ENCODE measurements around the gene SPC25. TPM values are rescaled to one million over a fixed set of nuclear protein-coding genes. Genes with fewer than 3 reads are reported as not detected.
A peak's percentile ranks its signal among the peaks of the same experiment; 100 is the strongest.

Gene SPC25
- total RNA-seq, 1 experiment from 2014 or later, result 3.5 TPM

GRCh38 chr2:168851674-168852320 lies 38.4 kb downstream of the SPC25 start:
- CTCF ChIA-PET, result interaction anchor here (1.0 kb wide), 1 partner anchor 24 kb away, joined by 3 read pairs; no protein-coding TSS in a partner anchor

GRCh38 chr2:168850846-168851245 lies 39.4 kb downstream of the SPC25 start:
- Mint-ChIP-seq H3K27ac (ENCODE audit: low read depth, unreplicated experiment) (no peak overlapping the region), H3K4me1 (ENCODE audit: insufficient read depth, unreplicated experiment) (peaks cover 7% of the 10 kb centered on the region), H3K4me3 (ENCODE audit: unreplicated experiment) (no peak overlapping the region), H3K36me3 (ENCODE audit: insufficient read depth, unreplicated experiment) (no peaks in the 10 kb centered on the region), H3K9me3 (ENCODE audit: unreplicated experiment) (no peaks in the 10 kb centered on the region), H3K27me3 (ENCODE audit: insufficient read depth, unreplicated experiment) (no peaks in the 10 kb centered on the region)
- ChIA-PET POLR2A (no interaction called here), CTCF (interaction anchor here (0.6 to 1.0 kb wide), 2 partner anchors 23 to 51 kb away, joined by 3 read pairs; no protein-coding TSS in a partner anchor)
- intact Hi-C loops (cut with micrococcal nuclease), result no loop called here
- BruUV-seq (replicated peaks), result no TSS peak
- no peak for TF ChIP-seq CTCF (IDR thresholded peaks at IDR 0.05; ENCODE audit: unreplicated experiment)
- no peak for DNase-seq (ENCODE audit: unreplicated experiment)

More at GRCh38 chr2:168851674-168852320, 38.4 kb downstream of the SPC25 start:
- Mint-ChIP-seq H3K4me1 (ENCODE audit: insufficient read depth, unreplicated experiment) (peaks cover 7% of the 10 kb centered on the region), H3K4me3 (ENCODE audit: unreplicated experiment) (no peak overlapping the region), H3K27ac (ENCODE audit: low read depth, unreplicated experiment) (no peak overlapping the region), H3K27me3 (ENCODE audit: insufficient read depth, unreplicated experiment) (no peaks in the 10 kb centered on the region), H3K36me3 (ENCODE audit: insufficient read depth, unreplicated experiment) (no peaks in the 10 kb centered on the region), H3K9me3 (ENCODE audit: unreplicated experiment) (no peaks in the 10 kb centered on the region)
- intact Hi-C loops (cut with micrococcal nuclease), result no loop called here
- TF ChIP-seq CTCF (IDR thresholded peaks at IDR 0.05; ENCODE audit: unreplicated experiment), result no peak
- no TSS peak for BruUV-seq (replicated peaks)
- DNase-seq (ENCODE audit: unreplicated experiment), result peak; percentile 89
- POLR2A ChIA-PET, result no interaction called here

- ChIA-PET POLR2A (no interaction called here), CTCF (interaction anchor here (0.6 to 0.7 kb wide), 5 partner anchors 64 to 734 kb away, joined by 3 to 5 read pairs (median 3); no protein-coding TSS in a partner anchor)
- Mint-ChIP-seq H3K4me3 (ENCODE audit: unreplicated experiment) (no peak overlapping the region), H3K36me3 (ENCODE audit: insufficient read depth, unreplicated experiment) (no peaks in the 10 kb centered on the region), H3K4me1 (ENCODE audit: insufficient read depth, unreplicated experiment) (peaks cover 7% of the 10 kb centered on the region), H3K27me3 (ENCODE audit: insufficient read depth, unreplicated experiment) (no peaks in the 10 kb centered on the region), H3K9me3 (ENCODE audit: unreplicated experiment) (no peaks in the 10 kb centered on the region), H3K27ac (ENCODE audit: low read depth, unreplicated experiment) (no peak overlapping the region)
- intact Hi-C loops (cut with micrococcal nuclease), result no loop called here
- BruUV-seq (replicated peaks), result no TSS peak
- no peak for TF ChIP-seq CTCF (IDR thresholded peaks at IDR 0.05; ENCODE audit: unreplicated experiment)
- DNase-seq (ENCODE audit: unreplicated experiment), result peak; percentile 18
Measured at GRCh38 chr2:168849610-168850009, 40.6 kb downstream of the SPC25 start.

GRCh38 chr2:168848225-168848624 lies 42.0 kb downstream of the SPC25 start:
- Mint-ChIP-seq H3K36me3 (ENCODE audit: insufficient read depth, unreplicated experiment) (no peaks in the 10 kb centered on the region), H3K27ac (ENCODE audit: low read depth, unreplicated experiment) (no peak overlapping the region), H3K9me3 (ENCODE audit: unreplicated experiment) (no peaks in the 10 kb centered on the region), H3K4me3 (ENCODE audit: unreplicated experiment) (no peak overlapping the region), H3K27me3 (ENCODE audit: insufficient read depth, unreplicated experiment) (no peaks in the 10 kb centered on the region), H3K4me1 (ENCODE audit: insufficient read depth, unreplicated experiment) (peaks cover 7% of the 10 kb centered on the region)
- no peak for TF ChIP-seq CTCF (IDR thresholded peaks at IDR 0.05; ENCODE audit: unreplicated experiment)
- BruUV-seq (replicated peaks), result no TSS peak
- DNase-seq (ENCODE audit: unreplicated experiment), result peak; percentile 11
- ChIA-PET CTCF (no interaction called here), POLR2A (interaction anchor here (0.5 kb wide), 1 partner anchor 83 kb away, joined by 3 read pairs; no protein-coding TSS in a partner anchor)
- intact Hi-C loops (cut with micrococcal nuclease), result no loop called here
